ENCODE results near the gene KRT13. TPM values are rescaled to one million over a fixed set of nuclear protein-coding genes. Genes with fewer than 3 reads are reported as not detected.
"Not testable (repeated sequence)": the region's sequence is repeated elsewhere in the genome, so short reads cannot be mapped to it uniquely, and the experiment has no call there.

KRT13 gene
- total RNA-seq, 1 experiment from 2014 or later, result not detected

DNA sequence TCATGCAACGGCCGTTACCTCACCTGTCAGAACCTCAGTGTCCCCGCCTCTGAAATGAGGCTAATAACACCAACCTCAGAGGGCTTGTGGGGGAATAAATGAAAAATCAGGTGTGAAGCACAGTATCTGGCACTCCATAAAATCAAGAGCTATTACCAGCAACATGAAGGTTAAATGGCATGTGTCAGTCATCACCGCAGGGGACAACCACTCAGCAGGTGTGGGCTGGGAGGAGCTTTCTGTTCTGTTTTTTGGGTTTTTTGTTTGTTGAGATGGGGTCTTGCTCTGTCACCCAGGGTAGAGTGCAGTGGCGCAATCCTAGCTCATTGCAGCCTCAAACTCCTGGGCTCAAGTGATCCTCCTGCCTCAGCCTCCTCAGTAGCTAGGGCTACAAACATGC, 39.5 kb upstream of the KRT13 start (continued):
- TF ChIP-seq ZNF232 (CRISPR knock-in tag; IDR thresholded peaks at IDR 0.05) (no peak), TEAD4 (CRISPR knock-in tag; IDR thresholded peaks at IDR 0.05) (no peak), GABPB1 (CRISPR knock-in tag; IDR thresholded peaks at IDR 0.05) (no peak), NR2C2 (CRISPR knock-in tag; IDR thresholded peaks at IDR 0.05) (no peak), ZNF263 (CRISPR knock-in tag; IDR thresholded peaks at IDR 0.05; ENCODE audit: low read depth) (no peak)
- TF ChIP-seq, protein P1, sequence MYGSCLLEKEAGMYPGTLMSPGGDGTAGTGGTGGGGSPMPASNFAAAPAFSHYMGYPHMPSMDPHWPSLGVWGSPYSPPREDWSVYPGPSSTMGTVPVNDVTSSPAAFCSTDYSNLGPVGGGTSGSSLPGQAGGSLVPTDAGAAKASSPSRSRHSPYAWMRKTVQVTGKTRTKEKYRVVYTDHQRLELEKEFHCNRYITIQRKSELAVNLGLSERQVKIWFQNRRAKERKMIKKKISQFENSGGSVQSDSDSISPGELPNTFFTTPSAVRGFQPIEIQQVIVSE (CRISPR knock-in tag; IDR thresholded peaks at IDR 0.05; ENCODE audit: borderline replicate concordance), result no peak
- TF ChIP-seq, protein P2, sequence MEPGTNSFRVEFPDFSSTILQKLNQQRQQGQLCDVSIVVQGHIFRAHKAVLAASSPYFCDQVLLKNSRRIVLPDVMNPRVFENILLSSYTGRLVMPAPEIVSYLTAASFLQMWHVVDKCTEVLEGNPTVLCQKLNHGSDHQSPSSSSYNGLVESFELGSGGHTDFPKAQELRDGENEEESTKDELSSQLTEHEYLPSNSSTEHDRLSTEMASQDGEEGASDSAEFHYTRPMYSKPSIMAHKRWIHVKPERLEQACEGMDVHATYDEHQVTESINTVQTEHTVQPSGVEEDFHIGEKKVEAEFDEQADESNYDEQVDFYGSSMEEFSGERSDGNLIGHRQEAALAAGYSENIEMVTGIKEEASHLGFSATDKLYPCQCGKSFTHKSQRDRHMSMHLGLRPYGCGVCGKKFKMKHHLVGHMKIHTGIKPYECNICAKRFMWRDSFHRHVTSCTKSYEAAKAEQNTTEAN (CRISPR knock-in tag; IDR thresholded peaks at IDR 0.05), result no peak

DNA sequence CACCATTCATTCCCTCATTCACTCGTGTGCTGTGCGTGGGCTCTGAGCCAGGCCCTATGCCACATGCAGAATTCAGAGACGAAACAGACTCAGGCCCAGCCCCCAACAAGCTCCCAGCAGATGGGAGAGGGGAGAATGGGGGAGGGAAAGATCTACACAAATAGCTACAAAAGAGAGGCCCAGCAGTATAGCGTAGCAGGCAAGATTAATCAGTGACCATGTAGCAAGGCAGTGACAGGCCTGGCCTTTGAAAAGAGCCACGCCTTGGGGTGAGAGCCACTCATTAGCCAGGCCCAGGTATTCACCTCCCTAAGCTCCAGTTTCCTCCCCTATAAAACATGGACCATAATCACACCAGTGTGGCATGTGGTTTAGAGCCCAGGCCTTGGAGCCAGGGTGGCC, 39.1 kb upstream of the KRT13 start:
- H3K36me3 Mint-ChIP-seq, result peaks cover 3% of the 10 kb centered on the region
- peaks cover 9% of the 10 kb centered on the region for H3K9me3 Mint-ChIP-seq
- DNase-seq (ENCODE audit: low spot score) (no peak), ATAC-seq (no peak)
- H3K4me3 Mint-ChIP-seq, result no peak overlapping the region
- peaks cover 5% of the 10 kb centered on the region for H3K27me3 Mint-ChIP-seq (ENCODE audit: low read depth)
- H3K4me1 Mint-ChIP-seq, result peaks cover 36% of the 10 kb centered on the region
- TF ChIP-seq SOX15 (CRISPR knock-in tag; IDR thresholded peaks at IDR 0.05), result no peak
- no peak for TF ChIP-seq ZNF263 (CRISPR knock-in tag; IDR thresholded peaks at IDR 0.05; ENCODE audit: low read depth)
- TF ChIP-seq FOXP1 (CRISPR knock-in tag; IDR thresholded peaks at IDR 0.05; ENCODE audit: borderline replicate concordance), result no peak
- no peak for TF ChIP-seq JAZF1 (CRISPR knock-in tag; IDR thresholded peaks at IDR 0.05)
- TF ChIP-seq, protein P3, sequence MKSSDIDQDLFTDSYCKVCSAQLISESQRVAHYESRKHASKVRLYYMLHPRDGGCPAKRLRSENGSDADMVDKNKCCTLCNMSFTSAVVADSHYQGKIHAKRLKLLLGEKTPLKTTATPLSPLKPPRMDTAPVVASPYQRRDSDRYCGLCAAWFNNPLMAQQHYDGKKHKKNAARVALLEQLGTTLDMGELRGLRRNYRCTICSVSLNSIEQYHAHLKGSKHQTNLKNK (CRISPR knock-in tag; IDR thresholded peaks at IDR 0.05), result no peak
- TF ChIP-seq, protein P4, sequence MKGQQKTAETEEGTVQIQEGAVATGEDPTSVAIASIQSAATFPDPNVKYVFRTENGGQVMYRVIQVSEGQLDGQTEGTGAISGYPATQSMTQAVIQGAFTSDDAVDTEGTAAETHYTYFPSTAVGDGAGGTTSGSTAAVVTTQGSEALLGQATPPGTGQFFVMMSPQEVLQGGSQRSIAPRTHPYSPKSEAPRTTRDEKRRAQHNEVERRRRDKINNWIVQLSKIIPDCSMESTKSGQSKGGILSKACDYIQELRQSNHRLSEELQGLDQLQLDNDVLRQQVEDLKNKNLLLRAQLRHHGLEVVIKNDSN (CRISPR knock-in tag; IDR thresholded peaks at IDR 0.05), result no peak
- TF ChIP-seq, protein P5, sequence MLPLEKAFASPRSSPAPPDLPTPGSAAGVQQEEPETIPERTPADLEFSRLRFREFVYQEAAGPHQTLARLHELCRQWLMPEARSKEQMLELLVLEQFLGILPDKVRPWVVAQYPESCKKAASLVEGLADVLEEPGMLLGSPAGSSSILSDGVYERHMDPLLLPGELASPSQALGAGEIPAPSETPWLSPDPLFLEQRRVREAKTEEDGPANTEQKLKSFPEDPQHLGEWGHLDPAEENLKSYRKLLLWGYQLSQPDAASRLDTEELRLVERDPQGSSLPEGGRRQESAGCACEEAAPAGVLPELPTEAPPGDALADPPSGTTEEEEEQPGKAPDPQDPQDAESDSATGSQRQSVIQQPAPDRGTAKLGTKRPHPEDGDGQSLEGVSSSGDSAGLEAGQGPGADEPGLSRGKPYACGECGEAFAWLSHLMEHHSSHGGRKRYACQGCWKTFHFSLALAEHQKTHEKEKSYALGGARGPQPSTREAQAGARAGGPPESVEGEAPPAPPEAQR (CRISPR knock-in tag; IDR thresholded peaks at IDR 0.05), result no peak
- no peak for TF ChIP-seq MYBL2 (CRISPR knock-in tag; IDR thresholded peaks at IDR 0.05)
- TF ChIP-seq TEAD1 (CRISPR knock-in tag; IDR thresholded peaks at IDR 0.05), result no peak
- no peak for TF ChIP-seq NR1H2 (CRISPR knock-in tag; IDR thresholded peaks at IDR 0.05)
- TF ChIP-seq RELA (CRISPR knock-in tag; IDR thresholded peaks at IDR 0.05; ENCODE audit: borderline replicate concordance), result no peak
- TF ChIP-seq HMGA2 (CRISPR knock-in tag; IDR thresholded peaks at IDR 0.05), result no peak
- TF ChIP-seq SP1 (CRISPR knock-in tag; conservative IDR thresholded peaks at IDR 0.05), result no peak
- TF ChIP-seq, protein P6, sequence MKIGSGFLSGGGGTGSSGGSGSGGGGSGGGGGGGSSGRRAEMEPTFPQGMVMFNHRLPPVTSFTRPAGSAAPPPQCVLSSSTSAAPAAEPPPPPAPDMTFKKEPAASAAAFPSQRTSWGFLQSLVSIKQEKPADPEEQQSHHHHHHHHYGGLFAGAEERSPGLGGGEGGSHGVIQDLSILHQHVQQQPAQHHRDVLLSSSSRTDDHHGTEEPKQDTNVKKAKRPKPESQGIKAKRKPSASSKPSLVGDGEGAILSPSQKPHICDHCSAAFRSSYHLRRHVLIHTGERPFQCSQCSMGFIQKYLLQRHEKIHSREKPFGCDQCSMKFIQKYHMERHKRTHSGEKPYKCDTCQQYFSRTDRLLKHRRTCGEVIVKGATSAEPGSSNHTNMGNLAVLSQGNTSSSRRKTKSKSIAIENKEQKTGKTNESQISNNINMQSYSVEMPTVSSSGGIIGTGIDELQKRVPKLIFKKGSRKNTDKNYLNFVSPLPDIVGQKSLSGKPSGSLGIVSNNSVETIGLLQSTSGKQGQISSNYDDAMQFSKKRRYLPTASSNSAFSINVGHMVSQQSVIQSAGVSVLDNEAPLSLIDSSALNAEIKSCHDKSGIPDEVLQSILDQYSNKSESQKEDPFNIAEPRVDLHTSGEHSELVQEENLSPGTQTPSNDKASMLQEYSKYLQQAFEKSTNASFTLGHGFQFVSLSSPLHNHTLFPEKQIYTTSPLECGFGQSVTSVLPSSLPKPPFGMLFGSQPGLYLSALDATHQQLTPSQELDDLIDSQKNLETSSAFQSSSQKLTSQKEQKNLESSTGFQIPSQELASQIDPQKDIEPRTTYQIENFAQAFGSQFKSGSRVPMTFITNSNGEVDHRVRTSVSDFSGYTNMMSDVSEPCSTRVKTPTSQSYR (CRISPR knock-in tag; IDR thresholded peaks at IDR 0.05), result no peak
- TF ChIP-seq ZNF219 (CRISPR knock-in tag; IDR thresholded peaks at IDR 0.05; ENCODE audit: borderline replicate concordance), result no peak
- TF ChIP-seq, protein P7, sequence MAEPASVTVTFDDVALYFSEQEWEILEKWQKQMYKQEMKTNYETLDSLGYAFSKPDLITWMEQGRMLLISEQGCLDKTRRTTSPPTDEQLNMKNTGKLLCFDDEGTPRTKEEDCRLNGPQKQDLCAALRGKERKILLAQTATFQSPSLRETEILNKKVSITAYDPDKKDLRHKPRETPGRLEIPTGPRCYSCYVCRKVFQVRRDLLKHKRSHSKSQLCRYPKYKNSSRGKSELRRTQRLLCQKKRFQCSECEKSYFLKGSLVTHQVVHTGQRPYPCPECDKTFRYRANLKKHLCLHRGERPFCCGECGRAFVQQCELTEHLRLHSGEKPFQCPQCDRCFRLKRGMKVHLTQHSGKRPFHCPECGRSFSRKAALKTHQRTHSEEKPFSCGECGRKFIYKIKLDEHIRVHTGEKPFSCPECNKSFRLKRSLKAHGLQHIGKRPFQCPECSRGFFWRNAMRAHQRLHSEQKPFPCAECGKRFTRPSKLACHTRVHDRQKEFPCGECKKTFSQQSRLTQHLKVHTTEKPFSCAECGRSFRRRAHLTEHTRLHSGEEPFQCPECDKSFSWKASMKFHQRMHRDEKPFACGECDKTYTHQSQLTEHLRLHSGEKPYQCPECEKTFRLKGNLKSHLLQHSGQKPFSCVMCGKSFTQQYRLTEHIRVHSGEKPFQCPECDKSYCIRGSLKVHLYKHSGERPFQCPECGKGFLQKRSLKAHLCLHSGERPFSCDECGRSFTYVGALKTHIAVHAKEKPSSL (CRISPR knock-in tag; conservative IDR thresholded peaks at IDR 0.05), result no peak
- POLR2A ChIA-PET, result interaction anchor here (1.9 kb wide), 1 partner anchor 16 kb away, joined by 5 read pairs; the partner anchor contains the start of gene KRT19
- CTCF ChIA-PET, result interaction anchor here (1.5 to 2.5 kb wide), 6 partner anchors 9 to 122 kb away, joined by 3 to 19 read pairs (median 10); no protein-coding TSS in a partner anchor
- no peak overlapping the region for H3K27ac Mint-ChIP-seq

DNA sequence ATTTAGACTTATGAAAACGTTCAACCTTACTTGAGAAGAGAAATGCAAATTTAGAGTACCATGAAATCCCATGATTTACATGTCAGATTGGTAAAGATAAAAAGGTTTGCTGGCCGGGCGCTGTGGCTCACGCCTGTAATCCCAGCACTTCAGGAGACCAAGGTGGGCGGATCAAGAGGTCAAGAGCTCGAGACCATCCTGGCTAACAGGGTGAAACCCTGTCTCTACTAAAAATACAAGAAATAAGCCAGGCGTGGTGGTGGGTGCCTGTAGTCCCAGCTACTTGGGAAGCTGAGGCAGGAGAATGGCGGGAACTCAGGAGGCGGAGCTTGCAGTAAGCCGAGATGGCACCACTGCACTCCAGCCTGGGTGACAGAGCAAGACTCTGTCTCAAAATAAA, 37.4 kb upstream of the KRT13 start:
- H3K27ac Mint-ChIP-seq; H3K36me3 Mint-ChIP-seq; ATAC-seq; H3K9me3 Mint-ChIP-seq; H3K4me3 Mint-ChIP-seq; DNase-seq (ENCODE audit: low spot score); H3K27me3 Mint-ChIP-seq (ENCODE audit: low read depth): not testable (repeated sequence)
- ChIA-PET CTCF (interaction anchor here (0.6 to 1.0 kb wide), 2 partner anchors 113 to 123 kb away, joined by 3 read pairs; no protein-coding TSS in a partner anchor), POLR2A (interaction anchor here (0.6 kb wide), 1 partner anchor 610 kb away, joined by 3 read pairs; no protein-coding TSS in a partner anchor)
- peaks cover 39% of the 10 kb centered on the region for H3K4me1 Mint-ChIP-seq
